ENCODE results near the gene GCSH. TPM values are rescaled to one million over a fixed set of nuclear protein-coding genes. Genes with fewer than 3 reads are reported as not detected.

GCSH gene
- total RNA-seq, 5 donors from 2014 or later (not counting 1 experiment from before 2014, with no cell fraction given) = 2.8 to 5.4 (median 4.2) TPM

DNA sequence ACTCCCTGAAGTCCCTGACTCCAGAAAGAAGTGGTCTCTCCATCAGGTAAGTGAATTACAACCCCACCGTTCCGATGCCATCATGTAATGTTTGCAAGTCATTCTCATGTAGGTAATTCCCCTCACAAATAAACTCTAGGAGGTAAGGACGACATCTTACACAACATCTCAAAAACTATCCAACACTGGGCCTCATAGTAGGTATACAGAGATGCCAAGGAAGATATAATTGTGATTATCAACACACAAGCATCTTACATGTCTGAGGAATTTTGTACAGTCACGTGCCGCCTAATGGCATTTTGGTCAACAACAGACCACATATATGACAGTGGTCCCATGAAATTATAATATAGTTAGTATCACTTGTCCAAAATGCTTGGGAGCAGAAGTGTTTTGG, 7.4 kb downstream of the GCSH start:
- Histone ChIP-seq H3K4me3 (ENCODE audit: control insufficient read depth in 1 of 2, extremely low read depth in 1 of 2, low read length in 1 of 2) (no peak overlapping the region), H3K27ac (ENCODE audit: low read length) (no peak overlapping the region), H3K9me3 (no peaks in the 10 kb centered on the region), H3K27me3 (replicated peaks in 1 of 2; ENCODE audit: control insufficient read depth in 2 of 2, extremely low read depth in 1 of 2, insufficient read depth in 2 of 2, low read length in 1 of 2) (no peaks in the 10 kb centered on the region), H3K4me1 (ENCODE audit: control insufficient read depth in 1 of 2, extremely low read depth in 1 of 2, insufficient read depth in 2 of 2, low read length in 2 of 2) (no peaks in the 10 kb centered on the region), H3K36me3 (ENCODE audit: control insufficient read depth in 2 of 2, extremely low read depth in 1 of 2, insufficient read depth in 1 of 2, low read length in 1 of 2) (no peaks in the 10 kb centered on the region)
- ATAC-seq (replicated peaks in 1 of 4) (no peak), DNase-seq (no peak)
- no peaks in the 10 kb centered on the region for H3K36me3 Mint-ChIP-seq
- CTCF ChIA-PET = no interaction called here
- no peak overlapping the region for H3K4me3 Mint-ChIP-seq
- no peak overlapping the region for H3K27ac Mint-ChIP-seq
- no peaks in the 10 kb centered on the region for H3K4me1 Mint-ChIP-seq
- POLR2A ChIA-PET = no interaction called here
- H3K27me3 Mint-ChIP-seq = no peaks in the 10 kb centered on the region
- H3K9me3 Mint-ChIP-seq = no peaks in the 10 kb centered on the region
- WGBS (ENCODE audit: insufficient coverage) = no CpG with 5 or more reads among the region's 5 CpGs

DNA sequence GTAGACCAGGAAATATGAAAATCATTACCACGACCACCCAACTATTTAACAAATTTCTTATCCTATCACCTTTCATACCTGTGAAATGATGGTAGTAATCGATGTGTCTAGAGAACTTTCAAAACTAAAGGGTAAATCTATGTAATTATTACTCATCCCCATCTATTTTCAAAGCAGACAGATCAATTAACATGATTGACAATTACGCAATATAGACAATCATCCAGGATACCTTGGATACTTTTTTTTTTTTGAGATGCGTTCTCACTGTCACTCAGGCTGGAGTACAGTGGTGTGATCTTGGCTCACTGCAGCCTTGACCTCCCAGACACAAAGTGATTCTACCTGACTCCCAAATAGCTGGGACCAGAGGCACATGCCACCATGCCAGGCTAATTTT, 15.2 kb downstream of the GCSH start:
- Mint-ChIP-seq H3K36me3 (no peaks in the 10 kb centered on the region), H3K4me3 (no peak overlapping the region), H3K9me3 (no peaks in the 10 kb centered on the region), H3K27me3 (no peaks in the 10 kb centered on the region), H3K27ac (no peak overlapping the region), H3K4me1 (peaks cover 3 to 8% (median 4%) of the 10 kb centered on the region in 3 donors)
- peaks cover 5 to 11% of the 10 kb centered on the region in 2 experiments for H3K4me1 ChIP-seq (ENCODE audit: control insufficient read depth in 1 of 2, extremely low read depth in 1 of 2, insufficient read depth in 2 of 2, low read length in 2 of 2)
- no peak overlapping the region for H3K4me3 ChIP-seq (ENCODE audit: control insufficient read depth in 1 of 2, extremely low read depth in 1 of 2, low read length in 1 of 2)
- ChIA-PET CTCF (no interaction called here), POLR2A (no interaction called here)
- 100% methylated on average over 1 of the region's 4 CpGs for WGBS (ENCODE audit: insufficient coverage)
- no peaks in the 10 kb centered on the region for H3K27me3 ChIP-seq (replicated peaks in 1 of 2; ENCODE audit: control insufficient read depth in 2 of 2, extremely low read depth in 1 of 2, insufficient read depth in 2 of 2, low read length in 1 of 2)
- no peaks in the 10 kb centered on the region for H3K36me3 ChIP-seq (ENCODE audit: control insufficient read depth in 2 of 2, extremely low read depth in 1 of 2, insufficient read depth in 1 of 2, low read length in 1 of 2)
- no peaks in the 10 kb centered on the region for H3K9me3 ChIP-seq
- ATAC-seq (replicated peaks in 1 of 4) = no peak
- DNase-seq = no peak
- no peak overlapping the region for H3K27ac ChIP-seq (ENCODE audit: low read length)

GRCh38 chr16:81080233-81080632, 16.0 kb downstream of the GCSH start:
- H3K4me3 Mint-ChIP-seq = no peak overlapping the region
- ATAC-seq (replicated peaks in 1 of 4) = no peak

DNA sequence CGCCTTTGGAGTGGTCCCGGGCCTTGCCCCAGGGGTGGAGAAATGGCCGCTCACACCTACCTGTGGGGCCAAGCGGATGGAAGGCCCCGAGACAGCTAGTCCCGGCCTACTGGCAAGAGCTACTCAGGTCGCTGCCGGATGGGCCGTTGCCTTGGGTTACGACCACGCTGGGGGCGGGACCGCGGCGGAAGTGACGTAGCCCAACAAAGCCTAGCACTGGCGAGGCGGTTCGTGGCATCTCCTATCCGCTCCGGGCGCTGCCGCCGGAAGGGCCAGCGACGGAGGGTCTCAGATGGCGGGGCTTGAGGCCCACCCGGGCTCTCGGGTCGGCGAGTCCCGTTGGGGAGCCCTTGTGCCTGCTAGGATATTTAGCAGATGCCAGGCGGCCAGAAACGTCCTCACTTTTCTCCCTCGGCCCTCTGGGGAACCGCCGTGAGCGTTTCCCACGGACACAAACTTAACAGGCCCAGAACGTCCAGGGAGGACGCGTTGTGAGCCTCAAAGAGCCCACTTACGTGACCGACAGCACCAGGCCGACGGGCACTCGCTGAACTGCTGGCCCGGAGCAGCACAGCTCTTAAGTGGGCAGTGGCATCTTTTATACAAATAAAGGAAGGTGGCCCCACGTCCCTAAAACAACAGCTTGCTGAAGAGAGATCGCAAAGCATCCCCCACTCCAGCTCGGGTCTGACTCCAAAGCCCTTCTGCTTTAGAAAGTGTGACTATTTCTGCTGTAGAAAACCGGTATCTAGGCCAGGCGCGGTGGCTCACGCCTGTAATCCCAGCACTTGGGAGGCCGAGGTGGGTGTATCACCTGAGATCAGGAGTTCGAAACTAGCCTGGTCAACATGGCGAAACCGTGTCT, 18.9 kb downstream of the GCSH start, which contains the start of gene C16orf46:
TSS of gene C16orf46 (minus strand) at position 163 of the 865 bp plus-strand sequence. CDS start 13,283 bp downstream, outside the sequence.
- H3K27me3 ChIP-seq (replicated peaks in 1 of 2; ENCODE audit: control insufficient read depth in 2 of 2, extremely low read depth in 1 of 2, insufficient read depth in 2 of 2, low read length in 1 of 2) = no peaks in the 10 kb centered on the region
- H3K4me3 Mint-ChIP-seq = peak within 1 kb of the TSS in 2 of 3 donors; percentile 31 to 39
- H3K27ac ChIP-seq (ENCODE audit: low read length) = peak within 1 kb of the TSS; percentile 89
- peaks cover 5 to 11% of the 10 kb centered on the region in 2 experiments for H3K4me1 ChIP-seq (ENCODE audit: control insufficient read depth in 1 of 2, extremely low read depth in 1 of 2, insufficient read depth in 2 of 2, low read length in 2 of 2)
- H3K9me3 ChIP-seq = no peaks in the 10 kb centered on the region
- no peaks in the 10 kb centered on the region for H3K9me3 Mint-ChIP-seq
- ChIA-PET POLR2A (interaction anchor here (0.6 to 2.4 kb wide), 7 partner anchors 10 to 671 kb away, joined by 3 to 9 read pairs (median 3); partner anchors contain the start of genes CENPN (in 1 of the 2) and CMC2 (in 1 of the 2)), CTCF (interaction anchor here (0.6 to 3.1 kb wide), 6 partner anchors 11 to 75 kb away, joined by 3 to 35 read pairs (median 6); partner anchors contain the start of genes ATMIN (in 2 of the 2), CENPN (in 1 of the 2) and CMC2 (in 1 of the 2))
- peaks cover 3 to 8% (median 6%) of the 10 kb centered on the region in 3 donors for H3K4me1 Mint-ChIP-seq
- no peaks in the 10 kb centered on the region for H3K36me3 Mint-ChIP-seq
- peak; percentile 89 to 99 (median 95) for DNase-seq
- H3K27ac Mint-ChIP-seq = peak within 1 kb of the TSS in 1 of 2 donors; percentile 11
- 10% methylated on average over 54 of the region's 59 CpGs for WGBS (ENCODE audit: insufficient coverage)
- ATAC-seq (replicated peaks in 1 of 4) = peak; percentile 83 to 87 (median 85)
- peak within 1 kb of the TSS; percentile 74 to 95 for H3K4me3 ChIP-seq (ENCODE audit: control insufficient read depth in 1 of 2, extremely low read depth in 1 of 2, low read length in 1 of 2)
- peaks cover 0 to 2% of the 10 kb centered on the region in 2 donors for H3K27me3 Mint-ChIP-seq
- H3K36me3 ChIP-seq (ENCODE audit: control insufficient read depth in 2 of 2, extremely low read depth in 1 of 2, insufficient read depth in 1 of 2, low read length in 1 of 2) = no peaks in the 10 kb centered on the region

More at GRCh38 chr16:81080233-81080632, 16.0 kb downstream of the GCSH start:
- no peaks in the 10 kb centered on the region for H3K27me3 ChIP-seq (replicated peaks in 1 of 2; ENCODE audit: control insufficient read depth in 2 of 2, extremely low read depth in 1 of 2, insufficient read depth in 2 of 2, low read length in 1 of 2)
- no peaks in the 10 kb centered on the region for H3K27me3 Mint-ChIP-seq
- H3K4me3 ChIP-seq (ENCODE audit: control insufficient read depth in 1 of 2, extremely low read depth in 1 of 2, low read length in 1 of 2) = no peak overlapping the region
- H3K4me1 Mint-ChIP-seq = peaks cover 3 to 8% (median 4%) of the 10 kb centered on the region in 3 donors
- H3K36me3 Mint-ChIP-seq = no peaks in the 10 kb centered on the region
- ChIA-PET POLR2A (no interaction called here), CTCF (interaction anchor here (0.7 kb wide), 2 partner anchors 40 to 71 kb away, joined by 4 to 7 read pairs; no protein-coding TSS in a partner anchor)
- H3K27ac Mint-ChIP-seq = no peak overlapping the region
- H3K36me3 ChIP-seq (ENCODE audit: control insufficient read depth in 2 of 2, extremely low read depth in 1 of 2, insufficient read depth in 1 of 2, low read length in 1 of 2) = no peaks in the 10 kb centered on the region
- no peaks in the 10 kb centered on the region for H3K9me3 Mint-ChIP-seq
- H3K9me3 ChIP-seq = no peaks in the 10 kb centered on the region
- H3K27ac ChIP-seq (ENCODE audit: low read length) = no peak overlapping the region
- no peak for DNase-seq
- 100% methylated on average over 1 of the region's 1 CpG for WGBS (ENCODE audit: insufficient coverage)
- peaks cover 5 to 11% of the 10 kb centered on the region in 2 experiments for H3K4me1 ChIP-seq (ENCODE audit: control insufficient read depth in 1 of 2, extremely low read depth in 1 of 2, insufficient read depth in 2 of 2, low read length in 2 of 2)

- Histone ChIP-seq H3K9me3 (no peaks in the 10 kb centered on the region), H3K27ac (ENCODE audit: low read length) (peak overlapping the region; percentile 89), H3K27me3 (replicated peaks in 1 of 2; ENCODE audit: control insufficient read depth in 2 of 2, extremely low read depth in 1 of 2, insufficient read depth in 2 of 2, low read length in 1 of 2) (no peaks in the 10 kb centered on the region), H3K4me1 (ENCODE audit: control insufficient read depth in 1 of 2, extremely low read depth in 1 of 2, insufficient read depth in 2 of 2, low read length in 2 of 2) (peaks cover 5 to 11% of the 10 kb centered on the region in 2 experiments), H3K36me3 (ENCODE audit: control insufficient read depth in 2 of 2, extremely low read depth in 1 of 2, insufficient read depth in 1 of 2, low read length in 1 of 2) (no peaks in the 10 kb centered on the region), H3K4me3 (ENCODE audit: control insufficient read depth in 1 of 2, extremely low read depth in 1 of 2, low read length in 1 of 2) (peak overlapping the region; percentile 74 to 95)
- ATAC-seq (replicated peaks in 1 of 4) (peak; percentile 84 to 88 (median 86)), DNase-seq (peak; percentile 79 to 97 (median 91))
- no peak overlapping the region for H3K27ac Mint-ChIP-seq
- ChIA-PET POLR2A (interaction anchor here (0.5 to 2.4 kb wide), 7 partner anchors 8 to 671 kb away, joined by 3 to 9 read pairs (median 4); partner anchors contain the start of genes CENPN (in 1 of the 2) and CMC2 (in 1 of the 2)), CTCF (interaction anchor here in 1 of 2 donors (0.6 to 3.1 kb wide), 5 partner anchors 10 to 554 kb away, joined by 3 to 35 read pairs (median 6); partner anchors contain the start of genes ATMIN, CENPN and CMC2)
- H3K36me3 Mint-ChIP-seq = no peaks in the 10 kb centered on the region
- no peaks in the 10 kb centered on the region for H3K9me3 Mint-ChIP-seq
- H3K4me1 Mint-ChIP-seq = peaks cover 3 to 8% (median 6%) of the 10 kb centered on the region in 3 donors
- 0% methylated on average over 23 of the region's 27 CpGs for WGBS (ENCODE audit: insufficient coverage)
- H3K27me3 Mint-ChIP-seq = peaks cover 0 to 2% of the 10 kb centered on the region in 2 donors
- H3K4me3 Mint-ChIP-seq = no peak overlapping the region
Observed at GRCh38 chr16:81076566-81077075, 19.6 kb downstream of the GCSH start.

Measured in T-cell (primary cell).